ENCODE data around the gene BAHCC1.

BAHCC1 gene

DNA sequence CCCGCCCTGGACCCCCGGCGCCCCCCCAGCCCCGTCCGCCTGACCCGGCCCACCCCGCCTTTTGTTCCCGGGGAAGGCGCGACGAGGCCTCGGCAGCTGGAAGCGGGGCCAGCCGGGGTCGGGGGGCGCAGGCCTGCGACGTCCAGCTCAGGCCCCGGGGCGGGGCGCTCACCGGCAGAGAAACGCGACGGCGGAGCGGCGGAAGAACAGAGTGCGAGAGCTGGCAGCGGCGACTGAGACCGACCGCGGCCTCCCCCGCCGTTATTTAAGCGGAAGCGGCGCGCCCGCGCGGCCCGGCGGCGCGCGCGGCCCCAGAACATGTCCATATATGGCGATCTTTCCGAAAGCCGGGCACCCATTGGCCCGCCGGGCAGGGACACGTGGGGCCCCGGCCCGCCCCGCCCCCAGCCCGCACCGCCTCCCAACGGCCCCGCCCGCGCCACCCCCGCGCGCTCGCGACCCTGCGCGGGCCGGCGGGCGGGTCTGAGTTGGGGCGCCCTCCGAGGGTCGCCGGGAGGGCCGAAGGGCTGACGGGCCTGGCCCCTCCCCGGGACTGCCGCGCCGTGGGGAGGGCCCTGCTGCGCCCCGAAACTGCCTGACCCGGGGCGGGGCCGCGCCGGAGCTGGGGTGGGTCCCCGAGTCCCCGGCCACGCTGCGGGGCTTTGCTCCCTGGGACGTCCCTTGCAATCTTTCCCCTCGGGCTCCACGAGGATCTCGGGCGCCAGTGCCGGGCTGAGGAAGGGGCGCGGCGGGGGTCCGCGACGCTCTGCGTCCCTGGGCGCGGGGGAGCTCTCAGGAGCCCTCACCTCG is 117.5 kb downstream of the BAHCC1 start, which contains the start of gene ACTG1:
Gene ACTG1, minus strand, starts transcription at position 238 of the 810 bp plus-strand sequence. CDS start 445 bp downstream, outside the sequence.
- DNase-seq (ENCODE audit: low read depth in 4 of 4, low spot score in 1 of 4), result peak; percentile 76 to 86 (median 84)

DNA sequence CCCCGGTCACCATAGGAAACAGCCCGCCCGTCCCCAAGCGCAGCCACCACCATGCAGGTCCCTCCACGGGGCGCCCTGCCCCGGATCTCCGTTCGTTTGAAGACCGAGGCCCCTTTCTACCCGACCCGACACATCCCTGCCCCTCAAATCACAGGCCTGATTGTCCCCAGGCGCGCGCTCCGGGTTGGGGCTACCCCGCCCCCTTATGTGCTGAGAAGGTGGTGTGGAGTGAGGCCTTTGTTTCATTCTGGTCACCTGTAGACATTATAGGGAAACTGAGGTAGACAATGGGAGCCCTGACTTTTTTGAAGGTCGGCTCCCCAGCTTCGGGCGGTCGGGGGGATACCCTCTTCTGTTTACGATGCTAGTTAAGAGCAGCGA is 118.1 kb downstream of the BAHCC1 start:
- DNase-seq (ENCODE audit: low read depth in 4 of 4, low spot score in 1 of 4), result peak in 1 of 4 experiments; percentile 59

DNA sequence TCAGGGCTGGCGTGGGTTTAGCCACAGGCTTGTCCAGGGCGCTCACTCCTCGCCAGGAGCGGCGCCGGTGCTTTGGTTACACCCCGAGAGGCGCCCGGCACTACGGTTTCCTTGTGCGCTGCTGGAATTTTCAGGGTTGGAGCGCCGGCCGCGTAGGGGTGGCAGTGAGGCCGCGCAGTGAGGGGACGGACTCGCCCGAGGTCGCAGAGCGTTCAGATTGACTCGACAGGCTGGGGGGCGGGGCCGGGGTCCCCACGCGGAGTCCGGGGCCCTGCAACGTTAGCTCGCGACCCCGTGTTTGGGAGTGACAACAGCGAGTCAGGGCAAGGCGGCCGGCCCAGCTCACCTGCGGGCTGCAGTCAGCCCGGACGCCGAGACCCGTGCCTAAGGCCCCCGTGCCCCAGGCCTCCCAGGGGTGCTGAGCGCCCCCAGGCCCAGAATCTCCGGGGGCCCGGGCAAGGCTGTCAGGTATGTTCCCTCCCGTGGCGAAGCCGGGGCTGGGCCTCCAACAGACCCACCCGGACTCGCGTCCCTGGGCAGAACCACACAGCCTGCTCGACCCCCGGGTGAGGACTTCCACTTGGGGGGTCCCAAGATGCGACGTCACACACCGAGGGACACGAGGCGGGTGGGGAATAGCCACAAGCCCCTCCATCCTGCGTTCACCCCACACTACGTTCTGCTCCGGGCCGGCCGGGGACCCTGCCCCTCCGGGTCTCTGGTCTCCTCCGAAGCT is 118.7 kb downstream of the BAHCC1 start:
- no peak for DNase-seq (ENCODE audit: low read depth in 4 of 4, low spot score in 1 of 4)

DNA sequence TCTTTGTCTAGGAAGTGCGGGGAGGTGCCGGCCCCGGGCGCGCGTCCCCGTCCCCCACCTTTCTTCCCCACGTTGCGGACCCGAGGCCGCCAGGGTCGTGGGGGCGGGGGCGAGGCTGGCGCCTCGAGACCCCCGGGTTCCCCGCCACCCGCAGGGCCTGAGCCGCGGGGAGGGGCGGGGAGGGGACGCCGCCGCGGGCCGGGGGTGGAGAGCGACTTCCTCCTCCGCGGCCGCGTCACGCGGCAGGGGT is 119.2 kb downstream of the BAHCC1 start:
- no peak for DNase-seq (ENCODE audit: low read depth in 4 of 4, low spot score in 1 of 4)

DNA sequence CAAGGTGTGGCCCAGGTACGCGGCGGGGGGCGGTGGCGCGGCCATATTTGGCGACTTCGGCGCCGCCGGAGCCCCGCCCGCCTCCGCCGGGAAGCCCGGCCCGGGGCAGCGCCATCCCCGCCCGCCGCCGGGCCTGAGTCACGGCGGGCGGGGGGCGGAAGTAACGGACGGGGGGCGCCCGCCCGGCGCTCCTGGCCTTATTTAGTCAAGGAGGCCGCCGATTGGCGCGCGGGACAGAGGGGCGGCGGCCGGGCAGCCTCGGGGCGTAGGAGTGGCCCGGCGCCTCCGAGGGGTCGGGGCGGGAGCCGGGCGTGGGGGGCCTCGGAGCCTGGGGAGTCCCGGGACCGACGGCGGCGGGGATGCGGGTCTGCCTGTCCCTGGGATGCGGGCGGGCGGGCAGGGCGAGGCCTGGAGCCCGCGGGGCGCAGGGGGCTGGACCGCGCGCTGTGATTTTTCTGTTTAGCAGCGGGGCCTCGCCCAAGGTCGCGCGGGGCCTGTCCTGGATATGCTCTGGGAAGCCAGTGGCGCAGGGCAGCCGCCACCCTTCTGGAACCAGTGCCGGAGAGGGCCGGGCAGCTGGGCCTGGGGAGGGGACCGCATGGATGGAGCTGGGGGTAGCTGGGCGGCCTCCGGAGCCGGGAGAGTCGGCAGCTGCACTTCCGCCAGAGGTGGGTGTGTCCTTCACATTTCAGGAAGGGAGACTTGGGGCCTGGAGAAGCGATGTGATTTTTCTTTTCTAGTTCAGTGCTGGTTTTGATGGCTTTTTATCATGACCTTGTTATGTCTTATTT is 119.7 kb downstream of the BAHCC1 start:
- DNase-seq (ENCODE audit: low read depth in 4 of 4, low spot score in 1 of 4), result peak in 1 of 4 experiments; percentile 76

DNA sequence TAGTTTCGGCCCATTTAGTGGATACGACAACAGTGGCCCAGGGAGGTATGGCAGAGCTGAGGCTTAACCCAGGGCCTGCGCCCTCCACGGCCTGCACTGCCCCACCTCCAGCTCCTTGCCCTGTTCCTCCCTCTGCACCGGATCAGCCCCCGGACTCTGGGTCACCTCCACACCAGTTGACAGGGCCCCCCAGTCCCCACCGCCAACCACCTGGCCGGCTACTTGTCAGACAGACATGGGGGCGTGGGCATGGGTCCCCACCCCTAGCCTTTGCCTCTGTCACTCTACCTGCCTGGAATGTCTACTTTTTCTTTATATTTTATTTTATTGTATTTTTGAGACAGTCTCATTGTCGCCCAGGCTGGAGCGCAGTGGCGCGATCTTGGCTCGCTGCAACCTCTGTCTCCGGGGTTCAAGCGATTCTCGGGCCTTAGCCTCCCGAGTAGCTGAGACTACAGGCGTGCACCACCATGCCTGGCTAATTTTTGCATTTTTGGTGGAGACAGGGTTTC is 120.3 kb downstream of the BAHCC1 start:
- no peak for DNase-seq (ENCODE audit: low read depth in 4 of 4, low spot score in 1 of 4)
